HepG2 (cell line): ENCODE data around the gene HMCN2. TPM values are rescaled to one million over a fixed set of nuclear protein-coding genes. Genes with fewer than 3 reads are reported as not detected.

Experiments used
- AHR ChIP-seq: IDR thresholded peaks from 2 replicates; pipeline ENCODE4 v1.6.1; 2018; ENCODE audit warnings: missing genetic modification reagents, missing compliant biosample characterization
- FOXO1 ChIP-seq: sonication (generic); formaldehyde crosslinking; IDR thresholded peaks from 2 replicates; pipeline ENCODE4 v1.4.0; 2020; ENCODE audit warnings: missing genetic modification reagents
- HMGXB4 ChIP-seq, 2 experiments: sonication (generic) in 1 of 2; formaldehyde crosslinking in 1 of 2; IDR thresholded peaks; 2 replicates each; pipeline versions ENCODE4 v1.4.0 to v1.6.1; 2018 to 2020; ENCODE audit warnings: missing genetic modification reagents in 2 of 2, borderline replicate concordance in 1 of 2, low read depth in 1 of 2, mild to moderate bottlenecking in 1 of 2, missing biosample characterization in 1 of 2
- HOXA5 ChIP-seq: sonication (generic); formaldehyde crosslinking; IDR thresholded peaks from 2 replicates; pipeline ENCODE4 v1.4.0; 2020; ENCODE audit warnings: missing genetic modification reagents
- KDM5B ChIP-seq: sonication (generic); formaldehyde crosslinking; IDR thresholded peaks from 2 replicates; pipeline ENCODE4 v1.4.0; 2020; ENCODE audit warnings: missing genetic modification reagents, mild to moderate bottlenecking, borderline replicate concordance
- RAD51 ChIP-seq: fragments of 450-650 bp; IDR thresholded peaks from 2 replicates; pipeline ENCODE4 v1.6.1; 2016; ENCODE audit warnings: borderline replicate concordance
- RFXANK ChIP-seq: IDR thresholded peaks from 2 replicates; pipeline ENCODE4 v1.6.1; 2016
- SMC3 ChIP-seq: IDR thresholded peaks from 2 replicates; pipeline ENCODE4 v1.6.1; 2011; ENCODE audit warnings: low read length, improper control_type of control experiment
- SNAPC2 ChIP-seq: sonication (generic); formaldehyde crosslinking; IDR thresholded peaks from 2 replicates; pipeline ENCODE4 v1.8.1; 2022; ENCODE audit warnings: mild to moderate bottlenecking, missing genetic modification reagents
- TBX2 ChIP-seq: sonication (generic); formaldehyde crosslinking; IDR thresholded peaks from 2 replicates; pipeline ENCODE4 v1.5.0; 2020; ENCODE audit warnings: missing genetic modification reagents, mild to moderate bottlenecking, borderline replicate concordance
- TFDP2 ChIP-seq: sonication (generic); formaldehyde crosslinking; IDR thresholded peaks from 2 replicates; pipeline ENCODE4 v1.4.0; 2020; ENCODE audit warnings: missing genetic modification reagents
- ZBED4 ChIP-seq: sonication (generic); formaldehyde crosslinking; IDR thresholded peaks from 2 replicates; pipeline ENCODE4 v1.4.0; 2020; ENCODE audit warnings: missing genetic modification reagents, borderline replicate concordance
- ZNF468 ChIP-seq: sonication (generic); formaldehyde crosslinking; IDR thresholded peaks from 2 replicates; pipeline ENCODE4 v1.8.0; 2022; ENCODE audit warnings: mild to moderate bottlenecking, moderate library complexity, missing genetic modification reagents
- ZNF766 ChIP-seq: sonication (generic); formaldehyde crosslinking; IDR thresholded peaks from 2 replicates; pipeline ENCODE4 v1.5.0; 2020; ENCODE audit warnings: missing genetic modification reagents, borderline replicate concordance
- polyA plus RNA-seq, 8 experiments: library from polyadenylated mRNA; depleted of rRNA in 3 of 8; stranded (reverse) in 7 of 8; unstranded in 1 of 8; fragments of >200 nt; fragmentation: Illumina TruSeq in 4 of 8; extraction: Trizol in 4 of 8; gene quantifications; 2 replicates each; pipeline versions ENCODE4 v1.2.1 to v1.2.3, GENCODE V29; 2011 to 2016; ENCODE audit warnings: low read depth in 4 of 8, missing spikeins in 1 of 8, mixed read lengths in 1 of 8; ENCODE audit not compliant: insufficient read depth in 1 of 8
- total RNA-seq, 5 experiments: library from RNA; depleted of rRNA; stranded (reverse); fragments of >200 nt; fragmentation: Illumina TruSeq; extraction: Trizol; gene quantifications; 2 replicates each; pipeline ENCODE4 v1.2.3, GENCODE V29; 2016; ENCODE audit warnings: low read depth in 1 of 5
- TF ChIP-seq, protein P1 (sequence below): sonication (generic); formaldehyde crosslinking; IDR thresholded peaks from 2 replicates; pipeline ENCODE4 v1.4.0; 2020; ENCODE audit warnings: missing genetic modification reagents

Gene HMCN2
- total and polyA plus RNA-seq, 2 of the 13 experiments (the other 11 are each of a cell fraction or from before 2014, with no cell fraction given) = 0.09 TPM; not detected in 1

DNA sequence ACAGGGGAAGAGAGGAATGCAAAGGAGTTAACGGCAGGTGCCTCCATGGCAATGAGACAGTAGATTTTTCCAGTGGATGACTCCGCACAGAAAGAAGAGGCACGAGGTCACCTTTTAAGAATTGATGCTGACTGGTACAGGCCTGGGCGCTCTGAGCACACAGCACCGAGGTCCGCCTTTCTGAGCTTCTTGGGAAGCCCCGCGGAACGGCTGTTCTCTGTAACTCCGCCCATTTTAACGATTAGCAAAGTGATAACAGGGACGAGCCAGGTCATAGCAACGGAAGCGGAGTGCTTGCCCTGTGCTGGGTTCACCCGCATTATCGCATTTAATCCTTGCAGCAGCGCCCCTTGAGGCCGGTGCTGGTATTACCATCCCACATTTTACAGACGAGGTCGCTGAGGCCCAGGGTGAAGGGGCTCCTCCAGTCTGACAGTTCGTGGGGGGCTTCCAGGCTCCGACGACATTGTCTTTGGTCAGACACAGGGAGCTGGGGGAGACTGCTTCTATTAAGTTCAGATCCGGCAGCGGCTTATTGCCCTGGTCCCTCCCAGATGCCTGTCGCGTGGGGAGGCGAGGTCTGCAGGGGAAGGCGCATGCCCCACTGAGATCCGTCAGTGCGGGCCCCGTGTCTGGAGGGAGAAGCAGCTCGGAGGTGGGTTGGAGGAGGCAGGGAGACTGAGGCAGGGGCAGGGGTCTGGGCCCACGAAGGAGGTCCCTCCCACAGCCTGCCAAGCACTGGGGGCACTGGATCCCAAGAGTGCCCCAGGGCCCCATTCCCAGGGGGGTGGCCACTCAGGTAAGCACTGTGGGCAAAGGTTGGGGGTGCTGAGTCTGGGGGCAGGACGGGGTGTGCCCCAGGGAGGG is 22.3 kb upstream of the HMCN2 start (continued):
- TF ChIP-seq ZBED4 (CRISPR knock-in tag) = no peak
- no peak for TF ChIP-seq RFXANK (CRISPR knock-in tag)
- peak in 1 of 2 experiments; percentile 65; a peak in 2 of 4 replicates for TF ChIP-seq HMGXB4 (CRISPR knock-in tag; IDR thresholded peaks at IDR 0.05; ENCODE audit: borderline replicate concordance in 1 of 2, low read depth in 1 of 2)
- peak; percentile 27; the same call in 1 of the 2 replicates for TF ChIP-seq SMC3
- TF ChIP-seq TBX2 = peak; percentile 40; the same call in 1 of the 2 replicates
- no peak for TF ChIP-seq ZNF766
- no peak for TF ChIP-seq FOXO1 (CRISPR knock-in tag)
- TF ChIP-seq HOXA5 (CRISPR knock-in tag) = no peak
- TF ChIP-seq, protein P1, sequence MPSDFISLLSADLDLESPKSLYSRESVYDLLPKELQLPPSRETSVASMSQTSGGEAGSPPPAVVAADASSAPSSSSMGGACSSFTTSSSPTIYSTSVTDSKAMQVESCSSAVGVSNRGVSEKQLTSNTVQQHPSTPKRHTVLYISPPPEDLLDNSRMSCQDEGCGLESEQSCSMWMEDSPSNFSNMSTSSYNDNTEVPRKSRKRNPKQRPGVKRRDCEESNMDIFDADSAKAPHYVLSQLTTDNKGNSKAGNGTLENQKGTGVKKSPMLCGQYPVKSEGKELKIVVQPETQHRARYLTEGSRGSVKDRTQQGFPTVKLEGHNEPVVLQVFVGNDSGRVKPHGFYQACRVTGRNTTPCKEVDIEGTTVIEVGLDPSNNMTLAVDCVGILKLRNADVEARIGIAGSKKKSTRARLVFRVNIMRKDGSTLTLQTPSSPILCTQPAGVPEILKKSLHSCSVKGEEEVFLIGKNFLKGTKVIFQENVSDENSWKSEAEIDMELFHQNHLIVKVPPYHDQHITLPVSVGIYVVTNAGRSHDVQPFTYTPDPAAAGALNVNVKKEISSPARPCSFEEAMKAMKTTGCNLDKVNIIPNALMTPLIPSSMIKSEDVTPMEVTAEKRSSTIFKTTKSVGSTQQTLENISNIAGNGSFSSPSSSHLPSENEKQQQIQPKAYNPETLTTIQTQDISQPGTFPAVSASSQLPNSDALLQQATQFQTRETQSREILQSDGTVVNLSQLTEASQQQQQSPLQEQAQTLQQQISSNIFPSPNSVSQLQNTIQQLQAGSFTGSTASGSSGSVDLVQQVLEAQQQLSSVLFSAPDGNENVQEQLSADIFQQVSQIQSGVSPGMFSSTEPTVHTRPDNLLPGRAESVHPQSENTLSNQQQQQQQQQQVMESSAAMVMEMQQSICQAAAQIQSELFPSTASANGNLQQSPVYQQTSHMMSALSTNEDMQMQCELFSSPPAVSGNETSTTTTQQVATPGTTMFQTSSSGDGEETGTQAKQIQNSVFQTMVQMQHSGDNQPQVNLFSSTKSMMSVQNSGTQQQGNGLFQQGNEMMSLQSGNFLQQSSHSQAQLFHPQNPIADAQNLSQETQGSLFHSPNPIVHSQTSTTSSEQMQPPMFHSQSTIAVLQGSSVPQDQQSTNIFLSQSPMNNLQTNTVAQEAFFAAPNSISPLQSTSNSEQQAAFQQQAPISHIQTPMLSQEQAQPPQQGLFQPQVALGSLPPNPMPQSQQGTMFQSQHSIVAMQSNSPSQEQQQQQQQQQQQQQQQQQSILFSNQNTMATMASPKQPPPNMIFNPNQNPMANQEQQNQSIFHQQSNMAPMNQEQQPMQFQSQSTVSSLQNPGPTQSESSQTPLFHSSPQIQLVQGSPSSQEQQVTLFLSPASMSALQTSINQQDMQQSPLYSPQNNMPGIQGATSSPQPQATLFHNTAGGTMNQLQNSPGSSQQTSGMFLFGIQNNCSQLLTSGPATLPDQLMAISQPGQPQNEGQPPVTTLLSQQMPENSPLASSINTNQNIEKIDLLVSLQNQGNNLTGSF (CRISPR knock-in tag) = no peak
- no peak for TF ChIP-seq SNAPC2 (CRISPR knock-in tag)
- TF ChIP-seq ZNF468 (CRISPR knock-in tag) = no peak
- no peak for TF ChIP-seq RAD51
- no peak for TF ChIP-seq AHR
- peak; percentile 37; the same call in 1 of the 2 replicates for TF ChIP-seq KDM5B (CRISPR knock-in tag)
- no peak for TF ChIP-seq TFDP2 (CRISPR knock-in tag)
